Stomach (tissue), 9 donors: Measurements from ENCODE around the gene CRY2. TPM values are rescaled to one million over a fixed set of nuclear protein-coding genes. Genes with fewer than 3 reads are reported as not detected.

Experiments used
- DNase-seq, 2 donors: peaks; one replicate each; pipeline versions ENCODE4 v3.0.0 to v3.0.0-alpha.2; 2013 to 2019
- H3K27ac ChIP-seq, 5 donors: fragments of 200-600 bp in 4 of 5; sonication (generic) in 4 of 5; one replicate each; pipeline ENCODE4 v1.5.1; 2013 to 2019; ENCODE audit warnings: mild to moderate bottlenecking in 1 of 5, moderate library complexity in 1 of 5
- H3K27me3 ChIP-seq, 3 donors: fragments of 200-600 bp; sonication (generic); one replicate each; pipeline ENCODE4 v1.5.1; 2017 to 2019; ENCODE audit warnings: mixed run types in 1 of 3
- H3K36me3 ChIP-seq, 4 donors: fragments of 200-600 bp; sonication (generic); 1 replicate in 3 of 4; 2 replicates in 1 of 4; pipeline ENCODE4 v1.5.1; 2016 to 2019
- H3K4me1 ChIP-seq, 4 donors: fragments of 200-600 bp; sonication (generic); one replicate each; pipeline ENCODE4 v1.5.1; 2016 to 2019
- H3K4me3 ChIP-seq, 4 donors: fragments of 200-600 bp; sonication (generic) in 3 of 4; one replicate each; pipeline ENCODE4 v1.5.1; 2016 to 2019; ENCODE audit warnings: mild to moderate bottlenecking in 1 of 4
- H3K9me3 ChIP-seq, 4 donors: fragments of 200-600 bp; sonication (generic); one replicate each; pipeline ENCODE4 v1.5.1; 2016 to 2019
- CTCF ChIP-seq, 7 experiments: fragments of 450-650 bp in 4 of 7; fragments of 200-600 bp in 3 of 7; sonication (generic) in 3 of 7; IDR thresholded peaks; one replicate each; pipeline ENCODE4 v1.5.1; 2016 to 2019; ENCODE audit warnings: antibody characterized with exemption in 7 of 7, control low read depth in 2 of 7, mild to moderate bottlenecking in 1 of 7
- EP300 ChIP-seq: sonication (generic); formaldehyde crosslinking; IDR thresholded peaks from one replicate; pipeline ENCODE4 v1.6.1; 2017; ENCODE audit warnings: antibody characterized with exemption
- POLR2A ChIP-seq, 4 donors: fragments of 450-650 bp; IDR thresholded peaks; one replicate each; pipeline ENCODE4 v1.6.1; 2016; ENCODE audit warnings: antibody characterized with exemption in 4 of 4, control low read depth in 2 of 4, mild to moderate bottlenecking in 1 of 4, moderate library complexity in 1 of 4
- POLR2AphosphoS5 ChIP-seq, 3 donors: sonication (generic); formaldehyde crosslinking; IDR thresholded peaks; one replicate each; pipeline ENCODE4 v1.6.1; 2016; ENCODE audit warnings: antibody characterized with exemption in 3 of 3
- WGBS, 5 donors: extraction: QIAGEN DNeasy Blood & Tissue Kit in 3 of 5; methylation state at CpG; one replicate each; pipeline versions ENCODE4 v1.1.5 to v1.1.7; 2013 to 2018; 5-methylcytosine and 5-hydroxymethylcytosine counted together
- intact Hi-C: fragments of 100-400 bp; cut with DNase I; formaldehyde crosslinking; loops from one replicate; pipeline ENCODE4 v1.15.1; 2023; ENCODE audit warnings: low total_unique reads
- polyA plus RNA-seq, 3 donors: library from polyadenylated mRNA; stranded (reverse); fragments of 200-250 nt; gene quantifications; one replicate each; pipeline ENCODE4 v1.2.3, GENCODE V29; 2013
- total RNA-seq, 5 donors: library from RNA; depleted of rRNA; stranded (reverse); fragments of >200 nt; gene quantifications; one replicate each; pipeline versions ENCODE4 v1.1.0 to v1.2.3, GENCODE V29; 2014 to 2016
- donor health status: healthy with polysubstance abuse.
- donor health status: Bipolar disorder and iron deficiency.
- donor health status: healthy.

CRY2 gene
- total and polyA plus RNA-seq, 8 donors: 8.2 to 45.9 (median 27.2) TPM

DNA sequence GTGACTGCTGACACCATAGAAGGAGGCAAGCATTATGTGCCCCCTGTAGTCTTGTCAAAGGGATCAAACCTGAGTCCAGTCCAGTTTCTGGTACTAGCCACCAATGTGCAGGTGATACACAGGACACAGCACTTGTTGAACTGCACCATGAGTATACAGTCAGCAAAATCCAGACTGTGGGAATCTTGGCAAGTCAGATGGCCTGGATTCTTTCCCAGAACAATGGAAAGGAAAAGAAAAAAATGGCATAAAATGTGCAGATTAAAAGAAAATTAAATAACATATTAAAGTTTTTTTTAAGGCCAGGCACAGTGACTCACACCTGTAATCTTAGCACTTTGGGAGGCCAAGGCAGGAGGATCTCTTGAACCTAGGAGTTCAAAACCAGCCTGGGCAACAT is 16.8 kb downstream of the CRY2 start:
- H3K27me3 ChIP-seq: no peaks in the 10 kb centered on the region
- no peak for DNase-seq
- H3K27ac ChIP-seq: no peak overlapping the region
- no peaks in the 10 kb centered on the region for H3K9me3 ChIP-seq
- intact Hi-C loops: no loop called here
- H3K36me3 ChIP-seq: peaks cover 76 to 99% (median 91%) of the 10 kb centered on the region in 4 donors
- no peak for TF ChIP-seq EP300
- TF ChIP-seq CTCF (IDR thresholded peaks at IDR 0.05): no peak
- no peak for TF ChIP-seq POLR2A (IDR thresholded peaks at IDR 0.05)
- no peak for TF ChIP-seq POLR2AphosphoS5 (IDR thresholded peaks at IDR 0.05)
- H3K4me1 ChIP-seq: peaks cover 12 to 23% (median 16%) of the 10 kb centered on the region in 4 donors
- H3K4me3 ChIP-seq: no peak overlapping the region

DNA sequence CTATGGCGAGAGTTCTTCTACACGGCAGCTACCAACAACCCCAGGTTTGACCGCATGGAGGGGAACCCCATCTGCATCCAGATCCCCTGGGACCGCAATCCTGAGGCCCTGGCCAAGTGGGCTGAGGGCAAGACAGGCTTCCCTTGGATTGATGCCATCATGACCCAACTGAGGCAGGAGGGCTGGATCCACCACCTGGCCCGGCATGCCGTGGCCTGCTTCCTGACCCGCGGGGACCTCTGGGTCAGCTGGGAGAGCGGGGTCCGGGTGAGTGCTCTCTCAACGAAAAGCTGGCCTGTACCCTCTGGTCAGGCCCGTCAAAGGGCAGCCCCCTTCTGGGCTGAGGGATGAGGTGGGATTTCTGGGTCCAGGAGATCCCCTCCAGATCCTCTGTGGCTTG is 22.3 kb downstream of the CRY2 start:
- H3K27me3 ChIP-seq: no peaks in the 10 kb centered on the region
- WGBS, 5 donors: 86 to 96% (median 89%) methylated on average over 5 to 12 of the region's 12 CpGs
- no peak overlapping the region for H3K27ac ChIP-seq
- intact Hi-C loops: no loop called here
- H3K36me3 ChIP-seq: peaks cover 79 to 100% (median 99%) of the 10 kb centered on the region in 4 donors
- no peaks in the 10 kb centered on the region for H3K4me1 ChIP-seq
- no peak for DNase-seq
- TF ChIP-seq CTCF (IDR thresholded peaks at IDR 0.05): no peak
- no peak for TF ChIP-seq POLR2A (IDR thresholded peaks at IDR 0.05)
- TF ChIP-seq EP300: no peak
- TF ChIP-seq POLR2AphosphoS5 (IDR thresholded peaks at IDR 0.05): no peak
- no peak overlapping the region for H3K4me3 ChIP-seq
- H3K9me3 ChIP-seq: no peaks in the 10 kb centered on the region

DNA sequence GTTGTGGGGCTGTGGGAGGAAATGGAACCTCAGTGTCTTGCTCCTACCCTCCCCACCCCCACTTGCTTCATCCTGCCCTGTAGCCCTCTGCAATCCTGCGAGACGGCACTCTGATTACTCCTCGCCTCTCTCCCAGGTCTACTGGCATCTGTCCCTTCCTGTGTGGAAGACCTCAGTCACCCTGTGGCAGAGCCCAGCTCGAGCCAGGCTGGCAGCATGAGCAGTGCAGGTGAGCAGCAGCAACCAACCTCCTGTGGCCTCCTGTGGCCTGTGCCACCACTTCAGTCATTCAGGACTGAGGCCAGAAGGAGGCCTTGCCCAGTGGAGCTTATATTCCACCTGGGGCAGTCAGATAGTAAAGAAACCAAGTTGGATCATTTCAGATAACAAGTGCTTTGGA is 23.4 kb downstream of the CRY2 start:
- intact Hi-C loops: no loop called here
- peaks cover 75 to 100% (median 100%) of the 10 kb centered on the region in 4 donors for H3K36me3 ChIP-seq

GRCh38 chr11:45871638-45872037 is 24.4 kb downstream of the CRY2 start:
- 63 to 100% (median 83%) methylated on average over 1 to 2 of the region's 2 CpGs for WGBS, 5 donors
- intact Hi-C loops: no loop called here
- no peaks in the 10 kb centered on the region for H3K9me3 ChIP-seq
- H3K4me1 ChIP-seq: no peaks in the 10 kb centered on the region
- no peaks in the 10 kb centered on the region for H3K27me3 ChIP-seq
- DNase-seq: no peak
- no peak overlapping the region for H3K27ac ChIP-seq
- H3K36me3 ChIP-seq: peaks cover 73 to 100% (median 100%) of the 10 kb centered on the region in 4 donors
- TF ChIP-seq POLR2A (IDR thresholded peaks at IDR 0.05) (no peak), EP300 (no peak), POLR2AphosphoS5 (IDR thresholded peaks at IDR 0.05) (no peak), CTCF (IDR thresholded peaks at IDR 0.05) (no peak)
- H3K4me3 ChIP-seq: no peak overlapping the region

More for the DNA sequence above, 23.4 kb downstream of the CRY2 start:
- Histone ChIP-seq H3K4me1 (no peaks in the 10 kb centered on the region), H3K4me3 (no peak overlapping the region), H3K27ac (no peak overlapping the region), H3K9me3 (no peaks in the 10 kb centered on the region), H3K27me3 (no peaks in the 10 kb centered on the region)
- TF ChIP-seq CTCF (IDR thresholded peaks at IDR 0.05) (no peak), POLR2AphosphoS5 (IDR thresholded peaks at IDR 0.05) (no peak), EP300 (no peak), POLR2A (IDR thresholded peaks at IDR 0.05) (no peak)
- WGBS, 5 donors: 80 to 92% (median 84%) methylated on average over 4 of the region's 4 CpGs
- no peak for DNase-seq
